Measurements from ENCODE around the gene VAT1L.

Gene VAT1L

DNA sequence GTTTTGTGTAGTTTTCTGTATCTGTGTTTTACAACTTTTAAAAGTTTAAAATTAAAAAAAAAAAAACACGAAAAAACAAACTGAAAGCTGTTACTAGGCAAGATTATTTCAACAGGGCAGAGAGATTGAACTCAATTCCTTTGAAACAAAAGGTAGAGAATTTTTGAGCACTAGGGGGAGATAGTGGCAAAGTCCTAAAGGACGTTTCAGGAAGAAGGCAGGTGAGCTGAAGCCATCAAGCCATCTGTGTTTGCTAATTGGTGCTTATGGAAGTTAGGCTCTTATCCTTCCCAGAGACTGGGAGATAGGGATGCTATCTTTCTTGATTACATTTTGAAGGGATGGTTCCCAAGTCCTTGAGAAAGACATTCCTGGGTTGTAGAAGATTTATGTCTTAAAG is 163.4 kb downstream of the VAT1L start:
- Histone ChIP-seq H3K4me3 (ENCODE audit: severe bottlenecking) (no peak overlapping the region), H3K27ac (ENCODE audit: poor library complexity, severe bottlenecking) (no peak overlapping the region), H3K4me1 (ENCODE audit: insufficient read depth, poor library complexity, severe bottlenecking) (no peaks in the 10 kb centered on the region), H3K36me3 (ENCODE audit: low read depth) (no peaks in the 10 kb centered on the region), H3K27me3 (ENCODE audit: insufficient read depth, poor library complexity, severe bottlenecking) (peaks cover under 1% of the 10 kb centered on the region), H3K9me3 (ENCODE audit: severe bottlenecking) (no peaks in the 10 kb centered on the region)
- ATAC-seq (ENCODE audit: low read depth) (no peak), DNase-seq (ENCODE audit: low spot score) (no peak)
- TF ChIP-seq, protein P1, sequence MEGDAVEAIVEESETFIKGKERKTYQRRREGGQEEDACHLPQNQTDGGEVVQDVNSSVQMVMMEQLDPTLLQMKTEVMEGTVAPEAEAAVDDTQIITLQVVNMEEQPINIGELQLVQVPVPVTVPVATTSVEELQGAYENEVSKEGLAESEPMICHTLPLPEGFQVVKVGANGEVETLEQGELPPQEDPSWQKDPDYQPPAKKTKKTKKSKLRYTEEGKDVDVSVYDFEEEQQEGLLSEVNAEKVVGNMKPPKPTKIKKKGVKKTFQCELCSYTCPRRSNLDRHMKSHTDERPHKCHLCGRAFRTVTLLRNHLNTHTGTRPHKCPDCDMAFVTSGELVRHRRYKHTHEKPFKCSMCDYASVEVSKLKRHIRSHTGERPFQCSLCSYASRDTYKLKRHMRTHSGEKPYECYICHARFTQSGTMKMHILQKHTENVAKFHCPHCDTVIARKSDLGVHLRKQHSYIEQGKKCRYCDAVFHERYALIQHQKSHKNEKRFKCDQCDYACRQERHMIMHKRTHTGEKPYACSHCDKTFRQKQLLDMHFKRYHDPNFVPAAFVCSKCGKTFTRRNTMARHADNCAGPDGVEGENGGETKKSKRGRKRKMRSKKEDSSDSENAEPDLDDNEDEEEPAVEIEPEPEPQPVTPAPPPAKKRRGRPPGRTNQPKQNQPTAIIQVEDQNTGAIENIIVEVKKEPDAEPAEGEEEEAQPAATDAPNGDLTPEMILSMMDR (IDR thresholded peaks at IDR 0.05; ENCODE audit: poor library complexity, severe bottlenecking): peak; percentile 52

DNA sequence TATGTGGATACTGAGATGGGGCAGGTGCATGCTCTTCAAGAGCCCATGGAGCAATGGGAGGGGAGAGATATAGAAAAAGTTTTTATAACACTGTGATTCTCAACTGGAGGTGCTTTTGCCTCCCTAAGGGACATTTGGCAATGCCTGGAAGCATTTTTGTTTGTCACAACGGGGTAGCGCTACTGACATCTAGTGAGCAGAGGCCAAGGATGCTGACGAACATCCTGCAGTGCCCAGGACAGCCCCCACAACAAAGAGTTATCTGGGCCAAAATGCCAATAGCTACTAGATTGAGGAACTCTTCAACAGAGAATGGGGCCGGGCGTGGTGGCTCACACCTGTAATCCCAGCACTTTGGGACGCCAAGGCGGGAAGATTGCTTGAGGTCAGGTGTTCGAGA is 166.8 kb downstream of the VAT1L start:
- H3K27ac ChIP-seq (ENCODE audit: poor library complexity, severe bottlenecking): no peak overlapping the region
- H3K4me3 ChIP-seq (ENCODE audit: severe bottlenecking): no peak overlapping the region
- H3K9me3 ChIP-seq (ENCODE audit: severe bottlenecking): no peaks in the 10 kb centered on the region
- H3K36me3 ChIP-seq (ENCODE audit: low read depth): no peaks in the 10 kb centered on the region
- TF ChIP-seq, protein P1 (IDR thresholded peaks at IDR 0.05; ENCODE audit: poor library complexity, severe bottlenecking): no peak
- no peaks in the 10 kb centered on the region for H3K4me1 ChIP-seq (ENCODE audit: insufficient read depth, poor library complexity, severe bottlenecking)
- ATAC-seq (ENCODE audit: low read depth) (no peak), DNase-seq (ENCODE audit: low spot score) (no peak)
- peaks cover 6% of the 10 kb centered on the region for H3K27me3 ChIP-seq (ENCODE audit: insufficient read depth, poor library complexity, severe bottlenecking)

DNA sequence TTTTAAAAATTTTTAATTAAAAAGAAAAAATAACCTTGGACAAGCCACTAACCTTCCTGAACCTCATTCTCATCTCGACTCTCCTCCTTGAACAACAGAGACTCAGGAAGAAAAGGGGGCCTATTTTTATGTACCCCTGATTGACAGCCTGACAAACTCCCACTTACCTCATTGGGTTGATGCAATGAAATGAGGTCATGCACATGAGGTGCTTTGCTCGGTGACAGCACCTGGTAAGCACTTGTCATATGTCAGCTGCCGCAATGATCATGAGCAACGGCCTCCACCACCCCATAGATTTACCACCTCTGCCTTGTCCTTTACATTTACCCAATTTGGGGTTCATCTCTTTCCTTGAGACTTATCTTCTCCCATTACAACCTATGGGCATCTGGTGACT is 167.9 kb downstream of the VAT1L start:
- Histone ChIP-seq H3K4me3 (ENCODE audit: severe bottlenecking) (no peak overlapping the region), H3K27me3 (ENCODE audit: insufficient read depth, poor library complexity, severe bottlenecking) (peaks cover 6% of the 10 kb centered on the region), H3K9me3 (ENCODE audit: severe bottlenecking) (no peaks in the 10 kb centered on the region), H3K36me3 (ENCODE audit: low read depth) (no peaks in the 10 kb centered on the region), H3K27ac (ENCODE audit: poor library complexity, severe bottlenecking) (no peak overlapping the region), H3K4me1 (ENCODE audit: insufficient read depth, poor library complexity, severe bottlenecking) (no peaks in the 10 kb centered on the region)
- DNase-seq (ENCODE audit: low spot score) (no peak), ATAC-seq (ENCODE audit: low read depth) (no peak)
- TF ChIP-seq, protein P1 (IDR thresholded peaks at IDR 0.05; ENCODE audit: poor library complexity, severe bottlenecking): no peak

DNA sequence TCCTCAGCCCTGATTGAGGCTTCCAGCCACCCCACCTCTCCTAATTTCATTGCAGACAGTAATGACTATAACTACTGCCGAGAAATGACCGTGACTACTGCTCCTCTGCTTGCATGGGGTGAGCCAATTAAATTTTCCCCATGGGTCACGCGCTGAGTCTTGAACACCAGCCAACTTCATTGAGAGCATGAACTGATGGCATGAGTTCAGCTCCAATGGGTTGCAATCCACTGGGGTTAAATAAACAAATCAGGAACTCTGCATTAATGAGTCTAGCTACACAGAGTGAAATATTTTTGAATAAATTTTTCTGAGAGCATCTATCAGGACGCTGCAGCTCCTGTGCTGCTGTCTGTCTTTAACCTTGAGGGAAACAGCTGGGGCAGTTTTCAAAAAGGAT is 172.4 kb downstream of the VAT1L start:
- H3K27me3 ChIP-seq (ENCODE audit: insufficient read depth, poor library complexity, severe bottlenecking): peaks cover 20% of the 10 kb centered on the region
- H3K9me3 ChIP-seq (ENCODE audit: severe bottlenecking): no peaks in the 10 kb centered on the region
- H3K4me3 ChIP-seq (ENCODE audit: severe bottlenecking): no peak overlapping the region
- TF ChIP-seq, protein P1 (IDR thresholded peaks at IDR 0.05; ENCODE audit: poor library complexity, severe bottlenecking): no peak
- no peaks in the 10 kb centered on the region for H3K4me1 ChIP-seq (ENCODE audit: insufficient read depth, poor library complexity, severe bottlenecking)
- no peaks in the 10 kb centered on the region for H3K36me3 ChIP-seq (ENCODE audit: low read depth)
- ATAC-seq (ENCODE audit: low read depth): no peak
- no peak for DNase-seq (ENCODE audit: low spot score)
- no peak overlapping the region for H3K27ac ChIP-seq (ENCODE audit: poor library complexity, severe bottlenecking)

DNA sequence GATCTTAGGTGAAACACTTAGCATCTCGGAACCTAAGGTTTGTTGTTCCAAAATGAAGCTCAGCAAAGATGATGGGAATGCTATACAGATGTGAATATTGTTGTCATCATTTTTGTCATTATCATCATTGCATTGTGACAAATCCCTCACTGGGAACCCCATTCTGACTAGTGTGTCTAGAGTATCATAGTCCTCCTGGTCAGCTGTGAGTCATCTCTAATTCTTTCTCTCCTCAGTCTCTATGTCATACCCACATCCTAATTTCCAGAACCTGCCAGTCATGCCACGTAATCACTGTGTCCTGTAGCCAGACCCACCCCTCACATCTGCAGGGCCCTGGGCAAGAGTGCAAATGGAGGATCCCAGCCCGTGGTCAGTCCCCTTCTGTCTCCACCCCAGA is 173.4 kb downstream of the VAT1L start:
- no peak for DNase-seq (ENCODE audit: low spot score)
- H3K4me3 ChIP-seq (ENCODE audit: severe bottlenecking): no peak overlapping the region
- H3K27ac ChIP-seq (ENCODE audit: poor library complexity, severe bottlenecking): no peak overlapping the region
- H3K4me1 ChIP-seq (ENCODE audit: insufficient read depth, poor library complexity, severe bottlenecking): no peaks in the 10 kb centered on the region
- TF ChIP-seq, protein P1 (IDR thresholded peaks at IDR 0.05; ENCODE audit: poor library complexity, severe bottlenecking): no peak
- H3K9me3 ChIP-seq (ENCODE audit: severe bottlenecking): no peaks in the 10 kb centered on the region
- H3K36me3 ChIP-seq (ENCODE audit: low read depth): no peaks in the 10 kb centered on the region
- H3K27me3 ChIP-seq (ENCODE audit: insufficient read depth, poor library complexity, severe bottlenecking): peaks cover 25% of the 10 kb centered on the region
- no peak for ATAC-seq (ENCODE audit: low read depth)

Data from RWPE2 (cell line).